HepG2 (cell line): ENCODE results near the gene UBR7. TPM values are rescaled to one million over a fixed set of nuclear protein-coding genes. Genes with fewer than 3 reads are reported as not detected.
A peak's percentile ranks its signal among the peaks of the same experiment; 100 is the strongest.

Source experiments
- HNF4G ChIP-seq, 2 experiments: sonication (generic) in 1 of 2; formaldehyde crosslinking in 1 of 2; IDR thresholded peaks; 2 replicates each; pipeline versions ENCODE4 v1.4.0 to v1.6.1; 2011 to 2020; ENCODE audit warnings: borderline replicate concordance in 2 of 2, low read depth in 2 of 2, mild to moderate bottlenecking in 2 of 2, low read length in 1 of 2, missing genetic modification reagents in 1 of 2, moderate library complexity in 1 of 2
- NCOA2 ChIP-seq: sonication (generic); formaldehyde crosslinking; IDR thresholded peaks from 2 replicates; pipeline ENCODE4 v1.8.0; 2022; ENCODE audit warnings: inconsistent platforms
- RNF2 ChIP-seq: fragments of 450-650 bp; conservative IDR thresholded peaks from 2 replicates; pipeline ENCODE4 v1.6.1; 2016; ENCODE audit warnings: low read depth
- SIX1 ChIP-seq: sonication (generic); formaldehyde crosslinking; IDR thresholded peaks from 2 replicates; pipeline ENCODE4 v1.4.0; 2020; ENCODE audit warnings: missing genetic modification reagents, borderline replicate concordance
- SYNCRIP ChIP-seq: fragments of 200-400 bp; formaldehyde crosslinking; IDR thresholded peaks from 2 replicates; pipeline ENCODE4 v1.6.1; 2018; ENCODE audit warnings: mild to moderate bottlenecking, low read depth, low read length; ENCODE audit not compliant: insufficient read depth
- ZMYM3 ChIP-seq: sonication (generic); formaldehyde crosslinking; IDR thresholded peaks from 2 replicates; pipeline ENCODE4 v1.5.1; 2020; ENCODE audit warnings: mild to moderate bottlenecking, missing genetic modification reagents
- ZNF333 ChIP-seq: sonication (generic); formaldehyde crosslinking; IDR thresholded peaks from 2 replicates; pipeline ENCODE4 v1.4.0; 2020; ENCODE audit warnings: mild to moderate bottlenecking, missing genetic modification reagents, borderline replicate concordance
- ZNF660 ChIP-seq: sonication (generic); formaldehyde crosslinking; IDR thresholded peaks from 2 replicates; pipeline ENCODE4 v1.5.1; 2020; ENCODE audit warnings: mild to moderate bottlenecking, low read depth, missing genetic modification reagents, borderline replicate concordance
- ZNF713 ChIP-seq: sonication (generic); formaldehyde crosslinking; IDR thresholded peaks from 2 replicates; pipeline ENCODE4 v1.4.0; 2020; ENCODE audit warnings: mild to moderate bottlenecking, missing genetic modification reagents
- ZNF737 ChIP-seq: sonication (generic); formaldehyde crosslinking; IDR thresholded peaks from 2 replicates; pipeline ENCODE4 v1.5.0; 2020; ENCODE audit warnings: missing genetic modification reagents, mild to moderate bottlenecking, borderline replicate concordance
- polyA plus RNA-seq, 8 experiments: library from polyadenylated mRNA; depleted of rRNA in 3 of 8; stranded (reverse) in 7 of 8; unstranded in 1 of 8; fragments of >200 nt; fragmentation: Illumina TruSeq in 4 of 8; extraction: Trizol in 4 of 8; gene quantifications; 2 replicates each; pipeline versions ENCODE4 v1.2.1 to v1.2.3, GENCODE V29; 2011 to 2016; ENCODE audit warnings: low read depth in 4 of 8, missing spikeins in 1 of 8, mixed read lengths in 1 of 8; ENCODE audit not compliant: insufficient read depth in 1 of 8
- total RNA-seq, 5 experiments: library from RNA; depleted of rRNA; stranded (reverse); fragments of >200 nt; fragmentation: Illumina TruSeq; extraction: Trizol; gene quantifications; 2 replicates each; pipeline ENCODE4 v1.2.3, GENCODE V29; 2016; ENCODE audit warnings: low read depth in 1 of 5
- TF ChIP-seq, protein P1 (sequence below): sonication (generic); formaldehyde crosslinking; IDR thresholded peaks from 2 replicates; pipeline ENCODE4 v1.5.0; 2020; ENCODE audit warnings: missing genetic modification reagents
- TF ChIP-seq, protein P2 (sequence below): sonication (generic); formaldehyde crosslinking; IDR thresholded peaks from 2 replicates; pipeline ENCODE4 v1.8.0; 2022; ENCODE audit warnings: missing genetic modification reagents, mild to moderate bottlenecking, borderline replicate concordance
- TF ChIP-seq, protein P3 (sequence below): IDR thresholded peaks from 2 replicates; pipeline ENCODE4 v1.6.1; 2016; ENCODE audit warnings: control low read depth
- TF ChIP-seq, protein P4 (sequence below): IDR thresholded peaks from 2 replicates; pipeline ENCODE4 v1.6.1; 2016; ENCODE audit warnings: missing biosample characterization, missing genetic modification reagents, low read depth
- TF ChIP-seq, protein P5 (sequence below), 2 experiments: IDR thresholded peaks; 2 replicates each; pipeline ENCODE4 v1.6.1; 2011 to 2012; ENCODE audit warnings: low read length in 2 of 2, borderline replicate concordance in 1 of 2, low read depth in 1 of 2, mild to moderate bottlenecking in 1 of 2, moderate library complexity in 1 of 2
- TF ChIP-seq, protein P6 (sequence below): sonication (generic); formaldehyde crosslinking; IDR thresholded peaks from 2 replicates; pipeline ENCODE4 v1.4.0; 2020; ENCODE audit warnings: missing genetic modification reagents, mild to moderate bottlenecking, borderline replicate concordance

The UBR7 gene
- total and polyA plus RNA-seq, 2 of the 13 experiments (the other 11 are each of a cell fraction or from before 2014, with no cell fraction given) = 11.0 to 19.7 TPM

DNA sequence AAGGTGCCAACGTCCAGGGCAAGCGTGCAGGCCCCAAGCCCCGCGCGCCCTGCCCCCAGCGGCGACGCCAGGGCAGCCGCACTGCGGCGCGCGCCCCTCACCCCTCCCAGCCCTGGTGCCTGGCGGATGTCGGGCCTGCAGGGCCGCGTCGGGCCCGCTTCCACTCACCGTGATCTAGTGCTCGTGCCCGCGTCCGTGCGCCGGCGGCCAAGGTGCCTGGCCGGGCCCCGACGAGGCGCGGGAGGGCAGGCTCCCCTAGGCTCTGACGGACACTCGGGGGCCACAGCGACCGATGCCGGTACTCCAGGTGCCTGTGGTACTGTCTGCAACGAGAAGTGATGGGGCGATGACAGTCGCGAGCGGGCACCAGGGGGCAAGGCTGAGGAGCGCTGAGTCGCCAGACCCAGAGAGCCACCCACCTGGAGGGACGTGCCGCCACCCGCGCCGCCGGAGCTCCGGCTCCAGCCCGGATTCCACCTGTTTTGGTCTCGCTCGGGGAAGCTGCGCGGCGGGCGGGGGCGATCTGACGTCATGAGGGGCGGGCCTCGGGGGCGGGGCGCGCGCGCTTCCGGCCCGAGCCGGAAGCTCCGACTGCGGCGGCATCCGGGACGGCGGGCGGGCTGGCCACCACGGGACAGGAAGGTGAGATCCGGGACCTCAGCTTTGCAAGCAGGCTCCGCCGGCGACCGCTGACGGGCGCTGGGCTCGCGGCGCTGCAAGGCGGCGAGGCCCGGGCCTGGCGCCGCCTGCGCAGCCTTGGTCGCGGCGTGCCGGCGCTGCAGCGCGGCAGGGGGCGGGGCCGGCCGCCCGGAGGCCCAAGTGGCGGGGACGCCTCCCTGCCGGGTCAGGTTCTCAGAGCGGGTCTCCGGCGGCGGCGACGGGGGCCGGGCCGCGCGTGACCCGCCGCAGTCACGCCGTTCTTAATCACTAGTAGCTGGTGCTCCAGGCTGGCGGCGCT, 22.4 kb upstream of the UBR7 start, which contains the start of the genes LYSET and MOAP1 (continued):
- TF ChIP-seq HNF4G (IDR thresholded peaks at IDR 0.05; ENCODE audit: borderline replicate concordance, low read depth, low read length) (peak; percentile 16; the same call in 1 of the 2 replicates), HNF4G (CRISPR knock-in tag; IDR thresholded peaks at IDR 0.05; ENCODE audit: borderline replicate concordance, low read depth) (peak; percentile 4; the same call in 1 of the 2 replicates), ZNF333 (CRISPR knock-in tag) (no peak), NCOA2 (CRISPR knock-in tag) (no peak), ZNF737 (CRISPR knock-in tag) (no peak), ZNF660 (CRISPR knock-in tag) (no peak), ZNF713 (CRISPR knock-in tag) (no peak), ZMYM3 (CRISPR knock-in tag) (no peak), RNF2 (0 out of 2 replicates have a peak, but pooled peaks have one; percentile 28), SIX1 (CRISPR knock-in tag) (0 out of 2 replicates have a peak, but pooled peaks have one; percentile 10), SYNCRIP (no peak)
- TF ChIP-seq, protein P1, sequence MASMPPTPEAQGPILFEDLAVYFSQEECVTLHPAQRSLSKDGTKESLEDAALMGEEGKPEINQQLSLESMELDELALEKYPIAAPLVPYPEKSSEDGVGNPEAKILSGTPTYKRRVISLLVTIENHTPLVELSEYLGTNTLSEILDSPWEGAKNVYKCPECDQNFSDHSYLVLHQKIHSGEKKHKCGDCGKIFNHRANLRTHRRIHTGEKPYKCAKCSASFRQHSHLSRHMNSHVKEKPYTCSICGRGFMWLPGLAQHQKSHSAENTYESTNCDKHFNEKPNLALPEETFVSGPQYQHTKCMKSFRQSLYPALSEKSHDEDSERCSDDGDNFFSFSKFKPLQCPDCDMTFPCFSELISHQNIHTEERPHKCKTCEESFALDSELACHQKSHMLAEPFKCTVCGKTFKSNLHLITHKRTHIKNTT (CRISPR knock-in tag) = no peak
- TF ChIP-seq, protein P2, sequence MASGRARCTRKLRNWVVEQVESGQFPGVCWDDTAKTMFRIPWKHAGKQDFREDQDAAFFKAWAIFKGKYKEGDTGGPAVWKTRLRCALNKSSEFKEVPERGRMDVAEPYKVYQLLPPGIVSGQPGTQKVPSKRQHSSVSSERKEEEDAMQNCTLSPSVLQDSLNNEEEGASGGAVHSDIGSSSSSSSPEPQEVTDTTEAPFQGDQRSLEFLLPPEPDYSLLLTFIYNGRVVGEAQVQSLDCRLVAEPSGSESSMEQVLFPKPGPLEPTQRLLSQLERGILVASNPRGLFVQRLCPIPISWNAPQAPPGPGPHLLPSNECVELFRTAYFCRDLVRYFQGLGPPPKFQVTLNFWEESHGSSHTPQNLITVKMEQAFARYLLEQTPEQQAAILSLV (CRISPR knock-in tag) = peak; percentile 84; the same call in 1 of the 2 replicates
- TF ChIP-seq, protein P3, sequence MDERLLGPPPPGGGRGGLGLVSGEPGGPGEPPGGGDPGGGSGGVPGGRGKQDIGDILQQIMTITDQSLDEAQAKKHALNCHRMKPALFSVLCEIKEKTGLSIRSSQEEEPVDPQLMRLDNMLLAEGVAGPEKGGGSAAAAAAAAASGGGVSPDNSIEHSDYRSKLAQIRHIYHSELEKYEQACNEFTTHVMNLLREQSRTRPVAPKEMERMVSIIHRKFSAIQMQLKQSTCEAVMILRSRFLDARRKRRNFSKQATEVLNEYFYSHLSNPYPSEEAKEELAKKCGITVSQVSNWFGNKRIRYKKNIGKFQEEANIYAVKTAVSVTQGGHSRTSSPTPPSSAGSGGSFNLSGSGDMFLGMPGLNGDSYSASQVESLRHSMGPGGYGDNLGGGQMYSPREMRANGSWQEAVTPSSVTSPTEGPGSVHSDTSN = no peak
- TF ChIP-seq, protein P4, sequence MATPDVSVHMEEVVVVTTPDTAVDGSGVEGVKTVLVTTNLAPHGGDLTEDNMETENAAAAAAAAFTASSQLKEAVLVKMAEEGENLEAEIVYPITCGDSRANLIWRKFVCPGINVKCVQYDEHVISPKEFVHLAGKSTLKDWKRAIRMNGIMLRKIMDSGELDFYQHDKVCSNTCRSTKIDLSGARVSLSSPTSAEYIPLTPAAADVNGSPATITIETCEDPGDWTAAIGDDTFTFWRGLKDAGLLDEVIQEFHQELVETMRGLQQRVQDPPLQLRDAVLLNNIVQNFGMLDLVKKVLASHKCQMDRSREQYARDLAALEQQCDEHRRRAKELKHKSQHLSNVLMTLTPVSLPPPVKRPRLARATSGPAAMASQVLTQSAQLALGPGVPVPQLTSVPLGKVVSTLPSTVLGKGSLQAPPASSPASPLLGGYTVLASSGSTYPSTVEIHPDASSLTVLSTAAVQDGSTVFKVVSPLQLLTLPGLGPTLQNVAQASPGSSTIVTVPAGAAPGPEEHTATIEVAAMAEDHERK (CRISPR knock-in tag) = 0 out of 2 replicates have a peak, but pooled peaks have one; percentile 22
- TF ChIP-seq, protein P5, sequence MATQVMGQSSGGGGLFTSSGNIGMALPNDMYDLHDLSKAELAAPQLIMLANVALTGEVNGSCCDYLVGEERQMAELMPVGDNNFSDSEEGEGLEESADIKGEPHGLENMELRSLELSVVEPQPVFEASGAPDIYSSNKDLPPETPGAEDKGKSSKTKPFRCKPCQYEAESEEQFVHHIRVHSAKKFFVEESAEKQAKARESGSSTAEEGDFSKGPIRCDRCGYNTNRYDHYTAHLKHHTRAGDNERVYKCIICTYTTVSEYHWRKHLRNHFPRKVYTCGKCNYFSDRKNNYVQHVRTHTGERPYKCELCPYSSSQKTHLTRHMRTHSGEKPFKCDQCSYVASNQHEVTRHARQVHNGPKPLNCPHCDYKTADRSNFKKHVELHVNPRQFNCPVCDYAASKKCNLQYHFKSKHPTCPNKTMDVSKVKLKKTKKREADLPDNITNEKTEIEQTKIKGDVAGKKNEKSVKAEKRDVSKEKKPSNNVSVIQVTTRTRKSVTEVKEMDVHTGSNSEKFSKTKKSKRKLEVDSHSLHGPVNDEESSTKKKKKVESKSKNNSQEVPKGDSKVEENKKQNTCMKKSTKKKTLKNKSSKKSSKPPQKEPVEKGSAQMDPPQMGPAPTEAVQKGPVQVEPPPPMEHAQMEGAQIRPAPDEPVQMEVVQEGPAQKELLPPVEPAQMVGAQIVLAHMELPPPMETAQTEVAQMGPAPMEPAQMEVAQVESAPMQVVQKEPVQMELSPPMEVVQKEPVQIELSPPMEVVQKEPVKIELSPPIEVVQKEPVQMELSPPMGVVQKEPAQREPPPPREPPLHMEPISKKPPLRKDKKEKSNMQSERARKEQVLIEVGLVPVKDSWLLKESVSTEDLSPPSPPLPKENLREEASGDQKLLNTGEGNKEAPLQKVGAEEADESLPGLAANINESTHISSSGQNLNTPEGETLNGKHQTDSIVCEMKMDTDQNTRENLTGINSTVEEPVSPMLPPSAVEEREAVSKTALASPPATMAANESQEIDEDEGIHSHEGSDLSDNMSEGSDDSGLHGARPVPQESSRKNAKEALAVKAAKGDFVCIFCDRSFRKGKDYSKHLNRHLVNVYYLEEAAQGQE (IDR thresholded peaks at IDR 0.05; ENCODE audit: borderline replicate concordance in 1 of 2, low read depth in 1 of 2, low read length in 2 of 2) = no peak
- TF ChIP-seq, protein P6, sequence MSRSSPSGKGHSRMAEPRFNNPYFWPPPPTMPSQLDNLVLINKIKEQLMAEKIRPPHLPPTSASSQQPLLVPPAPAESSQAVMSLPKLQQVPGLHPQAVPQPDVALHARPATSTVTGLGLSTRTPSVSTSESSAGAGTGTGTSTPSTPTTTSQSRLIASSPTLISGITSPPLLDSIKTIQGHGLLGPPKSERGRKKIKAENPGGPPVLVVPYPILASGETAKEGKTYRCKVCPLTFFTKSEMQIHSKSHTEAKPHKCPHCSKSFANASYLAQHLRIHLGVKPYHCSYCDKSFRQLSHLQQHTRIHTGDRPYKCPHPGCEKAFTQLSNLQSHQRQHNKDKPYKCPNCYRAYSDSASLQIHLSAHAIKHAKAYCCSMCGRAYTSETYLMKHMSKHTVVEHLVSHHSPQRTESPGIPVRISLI (CRISPR knock-in tag) = no peak
